ENCODE results near the gene ARFRP1. TPM values are rescaled to one million over a fixed set of nuclear protein-coding genes. Genes with fewer than 3 reads are reported as not detected.

ARFRP1 gene
- total and polyA plus RNA-seq, 8 donors = 13.9 to 47.7 (median 22.8) TPM

GRCh38 chr20:63702036-63702665 lies 5.6 kb downstream of the ARFRP1 start:
- FAIRE-seq (no peak), ATAC-seq (no peak), DNase-seq (peak in 1 of 6 donors; percentile 72)
- no peak for TF ChIP-seq CTCF (IDR thresholded peaks at IDR 0.05)
- H3K4me1 ChIP-seq = peaks cover 0 to 9% (median 6%) of the 10 kb centered on the region in 3 donors
- no peaks in the 10 kb centered on the region for H3K9me3 ChIP-seq
- H3K36me3 ChIP-seq = peaks cover 0 to 7% (median 0%) of the 10 kb centered on the region in 3 donors
- no peak overlapping the region for H3K4me3 ChIP-seq
- intact Hi-C loops (cut with DNase I) = no loop called here
- H3K27ac ChIP-seq = no peak overlapping the region
- WGBS, 2 donors = 90 to 91% methylated on average over 16 of the region's 16 CpGs
- H3K27me3 ChIP-seq = no peaks in the 10 kb centered on the region

- H3K9me3 ChIP-seq = no peaks in the 10 kb centered on the region
- no peak overlapping the region for H3K27ac ChIP-seq
- ATAC-seq (no peak), DNase-seq (peak in 2 of 6 donors; percentile 34 to 77), FAIRE-seq (no peak)
- intact Hi-C loops (cut with DNase I) = no loop called here
- peaks cover 0 to 13% (median 2%) of the 10 kb centered on the region in 3 donors for H3K4me1 ChIP-seq
- H3K27me3 ChIP-seq = no peaks in the 10 kb centered on the region
- peaks cover 0 to 7% (median 0%) of the 10 kb centered on the region in 3 donors for H3K36me3 ChIP-seq
- WGBS, 2 donors = 83 to 89% methylated on average over 14 of the region's 14 CpGs
- H3K4me3 ChIP-seq = no peak overlapping the region
- no peak for TF ChIP-seq CTCF (IDR thresholded peaks at IDR 0.05)
These were observed 6.3 kb downstream of the ARFRP1 start for GRCh38 chr20:63701329-63702035.

GRCh38 chr20:63701051-63701328 lies 6.8 kb downstream of the ARFRP1 start:
- Histone ChIP-seq H3K9me3 (no peaks in the 10 kb centered on the region), H3K4me3 (no peak overlapping the region), H3K27ac (no peak overlapping the region), H3K36me3 (peaks cover 0 to 7% (median 0%) of the 10 kb centered on the region in 3 donors), H3K4me1 (peaks cover 0 to 12% (median 0%) of the 10 kb centered on the region in 3 donors), H3K27me3 (no peaks in the 10 kb centered on the region)
- intact Hi-C loops (cut with DNase I) = no loop called here
- no peak for ATAC-seq
- DNase-seq = no peak
- no peak for TF ChIP-seq CTCF (IDR thresholded peaks at IDR 0.05)
- 80 to 88% methylated on average over 4 to 5 of the region's 5 CpGs for WGBS, 2 donors
- no peak for FAIRE-seq

- Histone ChIP-seq H3K4me1 (peaks cover 0 to 12% (median 0%) of the 10 kb centered on the region in 3 donors), H3K36me3 (peaks cover 0 to 7% (median 0%) of the 10 kb centered on the region in 3 donors), H3K9me3 (no peaks in the 10 kb centered on the region), H3K4me3 (no peak overlapping the region), H3K27me3 (no peaks in the 10 kb centered on the region), H3K27ac (no peak overlapping the region)
- ATAC-seq (no peak), DNase-seq (peak in 1 of 6 donors; percentile 71), FAIRE-seq (no peak)
- intact Hi-C loops (cut with DNase I) = no loop called here
- 87 to 89% methylated on average over 43 of the region's 43 CpGs for WGBS, 2 donors
- no peak for TF ChIP-seq CTCF (IDR thresholded peaks at IDR 0.05)
These were observed 7.4 kb downstream of the ARFRP1 start for GRCh38 chr20:63700199-63701050.

Measured in pancreas (tissue), 10 donors.